KMS-11 (cell line): ENCODE results near the gene GBP5.
"Not testable (repeated sequence)": the region's sequence is repeated elsewhere in the genome, so short reads cannot be mapped to it uniquely, and the experiment has no call there.

ENCODE experiments used
- H2AFZ ChIP-seq: fragments of 200-600 bp; sonication (generic); 2 replicates; pipeline ENCODE4 v1.6.1; 2016; ENCODE audit warnings: antibody characterized with exemption, mixed run types, low read depth
- H3K27ac ChIP-seq: fragments of 200-600 bp; sonication (generic); 2 replicates; pipeline ENCODE4 v1.6.1; 2016; ENCODE audit warnings: mild to moderate bottlenecking, mixed run types
- H3K27me3 ChIP-seq: fragments of 200-600 bp; sonication (generic); 2 replicates; pipeline ENCODE4 v1.6.1; 2017; ENCODE audit warnings: mild to moderate bottlenecking, low read depth, mixed run types, moderate library complexity; ENCODE audit not compliant: insufficient read depth
- H3K36me3 ChIP-seq: fragments of 200-600 bp; sonication (generic); 2 replicates; pipeline ENCODE4 v1.6.1; 2017; ENCODE audit warnings: mild to moderate bottlenecking, mixed run types; ENCODE audit not compliant: insufficient read depth
- H3K4me1 ChIP-seq: fragments of 200-600 bp; sonication (generic); 2 replicates; pipeline ENCODE4 v1.6.1; 2016; ENCODE audit warnings: mild to moderate bottlenecking, low read depth, mixed run types; ENCODE audit not compliant: poor library complexity, severe bottlenecking
- H3K4me2 ChIP-seq: fragments of 200-600 bp; sonication (generic); 2 replicates; pipeline ENCODE4 v1.7.0; 2016; ENCODE audit warnings: mild to moderate bottlenecking, mixed run types
- H3K4me3 ChIP-seq: fragments of 200-600 bp; sonication (generic); IDR thresholded peaks from 2 replicates; pipeline ENCODE4 v1.6.1; 2017; ENCODE audit warnings: low read depth, low read length, mixed read lengths; ENCODE audit not compliant: insufficient read depth
- H3K79me2 ChIP-seq: fragments of 200-600 bp; sonication (generic); 2 replicates; pipeline ENCODE4 v1.6.1; 2016; ENCODE audit warnings: low read depth, mixed run types; ENCODE audit not compliant: insufficient read depth
- H3K9ac ChIP-seq: fragments of 200-600 bp; sonication (generic); 2 replicates; pipeline ENCODE4 v1.6.1; 2016; ENCODE audit warnings: mild to moderate bottlenecking, mixed run types
- H4K20me1 ChIP-seq: fragments of 200-600 bp; sonication (generic); 2 replicates; pipeline ENCODE4 v1.6.1; 2016; ENCODE audit warnings: mild to moderate bottlenecking, mixed run types; ENCODE audit not compliant: insufficient read depth
- TF ChIP-seq, protein P1 (sequence below): fragments of 200-600 bp; sonication (generic); conservative IDR thresholded peaks from 2 replicates; pipeline ENCODE4 v1.6.1; 2017; ENCODE audit warnings: low read depth, mild to moderate bottlenecking, antibody characterized with exemption, low read length, moderate library complexity, mixed read lengths

Gene GBP5

DNA sequence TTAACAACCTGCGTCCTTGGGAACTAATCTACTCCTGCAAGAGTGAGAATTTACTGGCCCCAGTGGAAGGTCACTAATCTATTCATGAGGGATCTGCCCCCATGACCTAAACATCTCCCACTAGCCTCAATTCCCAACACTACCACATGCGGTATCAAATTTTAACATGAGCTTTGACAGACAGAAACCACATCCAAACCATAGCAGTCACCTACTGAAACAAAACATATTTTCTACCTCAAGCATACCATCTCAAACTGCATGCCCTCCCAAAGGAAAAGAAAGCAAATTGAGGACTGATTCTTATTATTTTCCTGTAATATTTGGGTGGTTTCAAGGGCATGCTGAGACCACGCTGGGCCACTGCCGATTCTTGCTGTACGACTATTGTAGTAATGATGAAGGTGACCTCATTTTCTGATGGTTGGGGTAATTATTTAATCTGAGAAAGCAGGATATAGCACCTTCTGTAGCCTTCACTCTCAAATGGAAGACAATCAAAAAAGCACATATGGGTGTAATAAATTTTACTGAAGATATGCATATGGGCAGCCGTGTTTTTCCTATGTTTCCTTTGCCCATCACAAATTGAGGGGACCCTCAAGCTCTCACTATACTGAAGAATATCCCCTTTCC, 13.2 kb upstream of the GBP5 start:
- Histone ChIP-seq H3K36me3 (no peaks in the 10 kb centered on the region), H3K4me2 (no peak overlapping the region), H3K27me3 (no peaks in the 10 kb centered on the region), H2AFZ (no peak overlapping the region), H3K4me3 (no peak overlapping the region), H3K4me1 (peaks cover 12% of the 10 kb centered on the region), H3K27ac (no peak overlapping the region), H3K9ac (no peak overlapping the region), H4K20me1 (no peaks in the 10 kb centered on the region), H3K79me2 (no peaks in the 10 kb centered on the region)
- TF ChIP-seq, protein P1, sequence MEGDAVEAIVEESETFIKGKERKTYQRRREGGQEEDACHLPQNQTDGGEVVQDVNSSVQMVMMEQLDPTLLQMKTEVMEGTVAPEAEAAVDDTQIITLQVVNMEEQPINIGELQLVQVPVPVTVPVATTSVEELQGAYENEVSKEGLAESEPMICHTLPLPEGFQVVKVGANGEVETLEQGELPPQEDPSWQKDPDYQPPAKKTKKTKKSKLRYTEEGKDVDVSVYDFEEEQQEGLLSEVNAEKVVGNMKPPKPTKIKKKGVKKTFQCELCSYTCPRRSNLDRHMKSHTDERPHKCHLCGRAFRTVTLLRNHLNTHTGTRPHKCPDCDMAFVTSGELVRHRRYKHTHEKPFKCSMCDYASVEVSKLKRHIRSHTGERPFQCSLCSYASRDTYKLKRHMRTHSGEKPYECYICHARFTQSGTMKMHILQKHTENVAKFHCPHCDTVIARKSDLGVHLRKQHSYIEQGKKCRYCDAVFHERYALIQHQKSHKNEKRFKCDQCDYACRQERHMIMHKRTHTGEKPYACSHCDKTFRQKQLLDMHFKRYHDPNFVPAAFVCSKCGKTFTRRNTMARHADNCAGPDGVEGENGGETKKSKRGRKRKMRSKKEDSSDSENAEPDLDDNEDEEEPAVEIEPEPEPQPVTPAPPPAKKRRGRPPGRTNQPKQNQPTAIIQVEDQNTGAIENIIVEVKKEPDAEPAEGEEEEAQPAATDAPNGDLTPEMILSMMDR = no peak

DNA sequence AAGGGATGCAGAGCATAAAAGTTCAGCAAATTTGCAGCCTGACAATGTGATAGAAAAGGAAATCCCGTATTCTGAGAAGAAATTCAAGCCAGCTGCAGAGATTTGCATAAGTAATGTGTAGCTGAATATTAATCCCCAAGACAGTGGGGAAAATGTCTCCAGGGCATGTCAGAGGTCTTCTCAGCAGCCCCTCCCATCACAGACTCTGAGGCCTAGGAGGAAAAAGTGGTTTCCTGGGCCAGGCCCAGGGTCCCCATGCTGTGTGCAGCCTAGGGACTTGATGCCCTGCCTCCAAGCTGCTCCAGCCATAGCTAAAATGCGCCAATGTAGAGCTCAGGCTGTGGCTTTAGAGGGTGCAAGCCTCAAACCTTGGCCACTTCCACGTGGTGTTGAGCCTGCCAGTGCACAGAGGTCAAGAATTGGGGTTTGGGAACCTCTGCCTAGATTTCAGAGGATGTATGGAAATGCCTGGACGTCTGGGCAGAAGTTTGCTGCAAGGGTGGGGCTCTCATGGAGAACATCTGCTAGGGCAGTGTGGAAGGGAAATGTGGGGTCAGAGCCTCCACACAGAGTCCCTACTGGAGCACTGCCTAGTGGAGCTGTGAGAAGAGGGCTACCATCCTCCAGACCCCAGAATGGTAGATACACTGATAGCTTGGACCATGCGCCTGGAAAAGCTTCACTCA, 11.6 kb upstream of the GBP5 start:
- H3K4me1 ChIP-seq = peaks cover 12% of the 10 kb centered on the region
- not testable (repeated sequence) for H3K36me3 ChIP-seq

DNA sequence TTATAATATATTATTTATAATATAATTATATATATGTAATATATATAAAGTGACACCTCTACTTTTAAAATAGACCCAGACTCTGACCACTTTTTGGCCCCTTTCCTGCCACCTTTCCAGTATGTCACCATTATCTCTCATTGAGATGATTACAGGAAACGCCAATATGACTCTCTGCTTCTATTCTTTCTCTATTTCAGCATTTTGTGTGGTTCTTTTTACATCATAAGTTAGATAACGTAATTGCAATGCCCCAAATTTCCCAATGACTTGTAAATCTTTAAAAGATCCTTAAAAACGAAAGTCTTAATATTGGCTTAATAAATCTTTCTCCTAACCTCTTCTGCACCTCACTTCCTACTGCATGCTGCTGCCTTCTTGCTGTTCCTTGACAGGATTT, 8.1 kb upstream of the GBP5 start:
- Histone ChIP-seq H3K27me3 (no peaks in the 10 kb centered on the region), H3K4me1 (no peaks in the 10 kb centered on the region), H3K36me3 (no peaks in the 10 kb centered on the region), H2AFZ (no peak overlapping the region), H3K27ac (no peak overlapping the region), H3K4me3 (no peak overlapping the region), H3K9ac (no peak overlapping the region), H4K20me1 (no peaks in the 10 kb centered on the region), H3K4me2 (no peak overlapping the region), H3K79me2 (no peaks in the 10 kb centered on the region)
- TF ChIP-seq, protein P1 = no peak

More for the DNA sequence above, 11.6 kb upstream of the GBP5 start:
- not testable (repeated sequence) for H3K27ac ChIP-seq, H3K79me2 ChIP-seq, H3K4me2 ChIP-seq, H3K27me3 ChIP-seq, H3K9ac ChIP-seq, H3K4me3 ChIP-seq, H2AFZ ChIP-seq, H4K20me1 ChIP-seq

DNA sequence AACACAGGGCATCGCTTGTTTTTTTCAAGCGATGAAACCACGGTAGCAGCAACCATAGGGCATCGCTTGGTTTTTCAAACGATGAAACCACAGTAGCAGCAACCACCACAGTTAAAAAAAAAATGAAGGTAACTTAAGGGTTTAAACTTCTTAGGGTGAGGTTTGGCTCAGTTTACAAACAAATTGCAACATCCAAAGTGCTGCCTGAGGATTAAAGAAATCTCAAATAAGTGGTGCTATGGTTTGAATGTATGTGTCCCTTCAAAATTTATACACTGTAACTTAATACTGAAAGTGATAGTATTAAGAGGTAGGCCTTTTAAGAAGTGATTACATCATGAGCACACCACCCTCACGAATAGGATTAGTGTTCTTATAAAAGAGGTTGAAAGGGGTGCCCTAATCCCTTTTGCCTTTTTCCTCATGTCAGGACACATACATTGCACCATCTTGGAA, 6.4 kb upstream of the GBP5 start:
- H3K4me1 ChIP-seq = no peaks in the 10 kb centered on the region
- H3K9ac ChIP-seq = no peak overlapping the region
- H3K27ac ChIP-seq = no peak overlapping the region
- no peaks in the 10 kb centered on the region for H4K20me1 ChIP-seq
- no peak overlapping the region for H3K4me2 ChIP-seq
- no peaks in the 10 kb centered on the region for H3K79me2 ChIP-seq
- H3K36me3 ChIP-seq = no peaks in the 10 kb centered on the region
- H2AFZ ChIP-seq = no peak overlapping the region
- TF ChIP-seq, protein P1 = no peak
- H3K27me3 ChIP-seq = no peaks in the 10 kb centered on the region
- H3K4me3 ChIP-seq = no peak overlapping the region

DNA sequence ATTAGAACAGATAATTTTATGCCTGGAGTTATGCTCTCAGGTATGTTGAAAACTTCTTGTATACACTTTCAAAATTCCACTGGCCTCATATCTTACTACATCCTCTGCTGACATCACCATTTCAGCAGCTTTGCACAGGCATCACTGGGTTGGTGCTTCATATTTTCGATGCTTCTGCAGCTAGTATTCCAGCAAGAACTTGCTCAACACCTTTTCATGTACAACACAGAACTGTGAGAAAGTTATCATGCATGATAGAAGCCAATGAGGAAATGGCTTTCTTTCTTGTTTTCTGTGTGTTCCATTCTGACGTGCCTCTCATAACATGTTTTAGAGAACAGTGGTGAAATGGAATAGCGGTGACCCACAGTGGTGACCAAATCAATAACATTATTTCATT, 5.1 kb upstream of the GBP5 start:
- Histone ChIP-seq H3K9ac (no peak overlapping the region), H3K27me3 (no peaks in the 10 kb centered on the region), H3K79me2 (no peaks in the 10 kb centered on the region), H4K20me1 (no peaks in the 10 kb centered on the region), H3K4me3 (no peak overlapping the region), H3K36me3 (no peaks in the 10 kb centered on the region), H3K27ac (no peak overlapping the region), H2AFZ (no peak overlapping the region), H3K4me2 (no peak overlapping the region), H3K4me1 (no peaks in the 10 kb centered on the region)
- TF ChIP-seq, protein P1 = no peak
